HepG2 (cell line): ENCODE data around the gene ADAMTS2. TPM values are rescaled to one million over a fixed set of nuclear protein-coding genes. Genes with fewer than 3 reads are reported as not detected.

Source experiments
- AHR ChIP-seq: IDR thresholded peaks from 2 replicates; pipeline ENCODE4 v1.6.1; 2018; ENCODE audit warnings: missing genetic modification reagents, missing compliant biosample characterization
- ATRX ChIP-seq: sonication (generic); formaldehyde crosslinking; IDR thresholded peaks from 2 replicates; pipeline ENCODE4 v1.4.0; 2020; ENCODE audit warnings: missing genetic modification reagents, borderline replicate concordance
- ELF3 ChIP-seq: IDR thresholded peaks from 2 replicates; pipeline ENCODE4 v1.6.1; 2016; ENCODE audit warnings: missing genetic modification reagents, missing compliant biosample characterization
- MEIS1 ChIP-seq: sonication (generic); formaldehyde crosslinking; IDR thresholded peaks from 2 replicates; pipeline ENCODE4 v1.9.0; 2021; ENCODE audit warnings: mild to moderate bottlenecking, missing genetic modification reagents, moderate library complexity, borderline replicate concordance
- MXD4 ChIP-seq: IDR thresholded peaks from 2 replicates; pipeline ENCODE4 v1.6.1; 2016; ENCODE audit warnings: mild to moderate bottlenecking, missing biosample characterization, missing genetic modification reagents
- NPAS2 ChIP-seq: sonication (generic); formaldehyde crosslinking; IDR thresholded peaks from 2 replicates; pipeline ENCODE4 v1.8.0; 2022; ENCODE audit warnings: mild to moderate bottlenecking, missing genetic modification reagents, borderline replicate concordance
- SKIL ChIP-seq: sonication (generic); formaldehyde crosslinking; IDR thresholded peaks from 2 replicates; pipeline ENCODE4 v1.8.0; 2022; ENCODE audit warnings: missing genetic modification reagents, mild to moderate bottlenecking, moderate library complexity, borderline replicate concordance
- SMAD3 ChIP-seq: sonication (generic); formaldehyde crosslinking; IDR thresholded peaks from 2 replicates; pipeline ENCODE4 v1.4.0; 2020; ENCODE audit warnings: missing genetic modification reagents
- TOPORS ChIP-seq: sonication (generic); formaldehyde crosslinking; IDR thresholded peaks from 2 replicates; pipeline ENCODE4 v1.8.0; 2023; ENCODE audit warnings: mild to moderate bottlenecking, missing genetic modification reagents
- ZNF354B ChIP-seq: sonication (generic); formaldehyde crosslinking; IDR thresholded peaks from 2 replicates; pipeline ENCODE4 v1.8.0; 2022; ENCODE audit warnings: mild to moderate bottlenecking, missing genetic modification reagents
- ZNF639 ChIP-seq: conservative IDR thresholded peaks from 2 replicates; pipeline ENCODE4 v1.6.1; 2018; ENCODE audit warnings: missing genetic modification reagents
- ZNF720 ChIP-seq: sonication (generic); formaldehyde crosslinking; IDR thresholded peaks from 2 replicates; pipeline ENCODE4 v1.4.0; 2020; ENCODE audit warnings: missing genetic modification reagents
- polyA plus RNA-seq, 8 experiments: library from polyadenylated mRNA; depleted of rRNA in 3 of 8; stranded (reverse) in 7 of 8; unstranded in 1 of 8; fragments of >200 nt; fragmentation: Illumina TruSeq in 4 of 8; extraction: Trizol in 4 of 8; gene quantifications; 2 replicates each; pipeline versions ENCODE4 v1.2.1 to v1.2.3, GENCODE V29; 2011 to 2016; ENCODE audit warnings: low read depth in 4 of 8, missing spikeins in 1 of 8, mixed read lengths in 1 of 8; ENCODE audit not compliant: insufficient read depth in 1 of 8
- total RNA-seq, 5 experiments: library from RNA; depleted of rRNA; stranded (reverse); fragments of >200 nt; fragmentation: Illumina TruSeq; extraction: Trizol; gene quantifications; 2 replicates each; pipeline ENCODE4 v1.2.3, GENCODE V29; 2016; ENCODE audit warnings: low read depth in 1 of 5

The ADAMTS2 gene
- total and polyA plus RNA-seq, 2 of the 13 experiments (the other 11 are each of a cell fraction or from before 2014, with no cell fraction given) = 0.24 to 3.5 TPM

GRCh38 chr5:179387151-179388110 lies 42.2 kb upstream of the ADAMTS2 start (continued):
- TF ChIP-seq ZNF720 = no peak
- TF ChIP-seq SKIL = no peak
- no peak for TF ChIP-seq NPAS2 (CRISPR knock-in tag)
- TF ChIP-seq MXD4 (CRISPR knock-in tag) = no peak
- no peak for TF ChIP-seq MEIS1 (CRISPR knock-in tag)
- TF ChIP-seq TOPORS (CRISPR knock-in tag) = no peak
- no peak for TF ChIP-seq ATRX (CRISPR knock-in tag)
- TF ChIP-seq ZNF639 (CRISPR knock-in tag) = no peak
- TF ChIP-seq ZNF354B (CRISPR knock-in tag) = no peak
- TF ChIP-seq SMAD3 (CRISPR knock-in tag) = no peak
- TF ChIP-seq AHR (CRISPR knock-in tag) = no peak
- no peak for TF ChIP-seq ELF3
